ENCODE results near the gene L3MBTL4.
A peak's percentile ranks its signal among the peaks of the same experiment; 100 is the strongest.

Gene L3MBTL4

DNA sequence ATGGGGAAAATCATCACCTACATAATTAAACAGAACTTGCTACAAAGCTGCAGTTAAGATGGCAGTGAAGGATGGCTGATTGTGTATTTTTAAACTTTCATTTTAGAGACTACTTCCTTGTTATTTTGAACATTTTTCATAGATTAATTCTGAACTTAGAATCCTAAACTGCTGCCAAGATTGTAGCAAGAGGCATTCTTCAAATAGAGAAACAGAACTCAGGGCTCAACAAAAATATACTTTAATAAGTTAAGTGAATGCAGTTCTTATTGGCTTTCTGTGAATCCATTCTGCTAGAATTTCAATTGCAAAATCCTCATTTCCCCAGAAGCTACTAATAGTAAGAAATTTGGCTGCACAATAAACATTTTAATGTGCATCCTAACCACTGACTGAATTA lies 160.3 kb downstream of the L3MBTL4 start:
- no peak for TF ChIP-seq POLR2A (IDR thresholded peaks at IDR 0.05; ENCODE audit: low read depth, low read length)
- FAIRE-seq (no peak), DNase-seq (ENCODE audit: insufficient read length, low spot score) (no peak)

DNA sequence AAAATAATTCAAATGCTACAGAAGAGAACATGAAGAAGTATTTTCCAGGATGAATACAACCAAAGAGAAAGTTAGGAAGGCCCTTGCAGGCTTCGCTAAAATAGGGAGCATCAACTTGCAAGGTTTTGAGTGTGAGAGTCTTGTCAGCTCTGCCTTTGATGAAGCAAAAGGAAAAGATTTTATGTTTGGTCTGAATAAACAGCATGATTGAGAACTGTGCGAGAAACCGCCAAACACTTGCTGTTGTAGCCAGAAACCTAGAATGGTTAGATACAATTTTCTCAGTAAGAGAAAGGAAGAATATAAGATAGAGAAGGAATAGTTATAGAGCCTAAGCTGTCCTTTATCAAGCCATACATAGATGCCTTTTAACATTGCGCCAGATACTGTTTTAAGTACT lies 163.6 kb downstream of the L3MBTL4 start:
- no peak for FAIRE-seq
- no peak for TF ChIP-seq POLR2A (IDR thresholded peaks at IDR 0.05; ENCODE audit: low read depth, low read length)
- DNase-seq (ENCODE audit: insufficient read length, low spot score), result no peak

GRCh38 chr18:6249788-6250187 lies 164.9 kb downstream of the L3MBTL4 start:
- no peak for TF ChIP-seq POLR2A (IDR thresholded peaks at IDR 0.05; ENCODE audit: low read depth, low read length)
- no peak for FAIRE-seq
- DNase-seq (ENCODE audit: insufficient read length, low spot score), result no peak

GRCh38 chr18:6249170-6249569 lies 165.5 kb downstream of the L3MBTL4 start:
- TF ChIP-seq POLR2A (IDR thresholded peaks at IDR 0.05; ENCODE audit: low read depth, low read length), result no peak
- no peak for FAIRE-seq
- DNase-seq (ENCODE audit: insufficient read length, low spot score), result no peak

- no peak for DNase-seq (ENCODE audit: insufficient read length, low spot score)
- no peak for TF ChIP-seq POLR2A (IDR thresholded peaks at IDR 0.05; ENCODE audit: low read depth, low read length)
- no peak for FAIRE-seq
These were observed 166.7 kb downstream of the L3MBTL4 start for GRCh38 chr18:6248017-6248416.

GRCh38 chr18:6242004-6242403 lies 172.7 kb downstream of the L3MBTL4 start:
- TF ChIP-seq POLR2A (IDR thresholded peaks at IDR 0.05; ENCODE audit: low read depth, low read length), result no peak
- no peak for DNase-seq (ENCODE audit: insufficient read length, low spot score)
- no peak for FAIRE-seq

GRCh38 chr18:6239716-6240115 lies 175.0 kb downstream of the L3MBTL4 start:
- DNase-seq (ENCODE audit: insufficient read length, low spot score), result no peak
- no peak for FAIRE-seq
- TF ChIP-seq POLR2A (IDR thresholded peaks at IDR 0.05; ENCODE audit: low read depth, low read length), result no peak

DNA sequence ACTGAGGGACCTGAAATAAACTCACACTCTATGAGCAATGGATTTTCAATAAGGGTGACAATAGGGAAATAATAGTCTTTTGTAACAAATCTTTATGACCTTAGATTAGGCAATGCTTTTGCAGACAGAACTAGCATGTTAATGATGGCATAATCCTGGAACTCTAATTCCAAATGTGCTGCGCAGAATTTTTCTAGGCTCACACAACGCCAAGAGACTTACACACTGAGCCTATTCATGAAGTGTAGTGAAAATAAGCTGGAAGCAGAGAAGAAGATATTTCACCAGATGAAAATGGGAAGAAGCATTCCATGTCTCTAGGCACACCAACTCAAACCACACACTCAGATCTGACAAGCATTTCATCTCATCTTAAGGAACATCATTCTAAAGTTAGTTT lies 178.5 kb downstream of the L3MBTL4 start:
- DNase-seq (ENCODE audit: insufficient read length, low spot score), result no peak
- no peak for FAIRE-seq
- TF ChIP-seq POLR2A (IDR thresholded peaks at IDR 0.05; ENCODE audit: low read depth, low read length), result no peak

DNA sequence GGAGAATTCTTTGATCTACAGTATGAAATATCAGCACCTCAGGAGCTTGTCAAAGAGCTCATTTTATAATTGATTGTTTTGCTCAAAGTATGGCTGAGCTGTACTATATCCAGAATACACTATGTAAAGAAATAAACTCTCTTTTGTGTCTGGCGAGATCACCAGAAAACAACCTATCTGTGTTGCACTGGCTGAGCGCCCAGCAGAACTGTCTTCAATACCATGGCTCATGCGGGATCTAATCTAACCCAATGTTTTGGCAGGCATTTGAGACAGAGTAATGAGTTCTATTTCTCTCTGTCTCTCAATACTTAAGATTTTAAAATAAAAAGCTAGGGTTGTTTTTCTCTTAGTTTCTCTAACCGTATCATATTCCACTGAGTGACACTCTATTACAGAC lies 192.4 kb downstream of the L3MBTL4 start:
- DNase-seq (ENCODE audit: insufficient read length, low spot score) (no peak), FAIRE-seq (no peak)
- no peak for TF ChIP-seq POLR2A (IDR thresholded peaks at IDR 0.05; ENCODE audit: low read depth, low read length)

DNA sequence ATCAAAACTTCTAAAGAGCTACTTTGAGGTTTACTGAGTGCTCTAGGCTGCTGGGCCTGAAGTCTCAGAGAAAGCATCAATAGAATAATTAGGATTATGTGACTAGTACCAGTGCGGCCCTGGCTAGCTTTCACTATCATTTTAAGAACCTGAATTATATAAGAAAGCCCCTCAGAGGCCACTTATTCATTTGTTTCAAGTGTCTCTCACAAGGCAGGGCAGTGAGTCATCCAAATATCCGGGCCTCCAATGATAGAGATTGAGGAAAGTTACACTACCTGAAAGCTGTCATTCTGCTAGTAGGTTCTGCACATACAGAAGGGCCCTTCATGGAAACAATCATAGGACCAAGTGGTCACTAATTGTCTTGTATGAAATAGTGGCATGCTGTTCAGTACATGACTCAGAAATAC lies 193.1 kb downstream of the L3MBTL4 start:
- FAIRE-seq, result no peak
- no peak for TF ChIP-seq POLR2A (IDR thresholded peaks at IDR 0.05; ENCODE audit: low read depth, low read length)
- DNase-seq (ENCODE audit: insufficient read length, low spot score), result no peak

GRCh38 chr18:6220129-6220528 lies 194.6 kb downstream of the L3MBTL4 start:
- no peak for DNase-seq (ENCODE audit: insufficient read length, low spot score)
- TF ChIP-seq POLR2A (IDR thresholded peaks at IDR 0.05; ENCODE audit: low read depth, low read length), result no peak
- no peak for FAIRE-seq

DNA sequence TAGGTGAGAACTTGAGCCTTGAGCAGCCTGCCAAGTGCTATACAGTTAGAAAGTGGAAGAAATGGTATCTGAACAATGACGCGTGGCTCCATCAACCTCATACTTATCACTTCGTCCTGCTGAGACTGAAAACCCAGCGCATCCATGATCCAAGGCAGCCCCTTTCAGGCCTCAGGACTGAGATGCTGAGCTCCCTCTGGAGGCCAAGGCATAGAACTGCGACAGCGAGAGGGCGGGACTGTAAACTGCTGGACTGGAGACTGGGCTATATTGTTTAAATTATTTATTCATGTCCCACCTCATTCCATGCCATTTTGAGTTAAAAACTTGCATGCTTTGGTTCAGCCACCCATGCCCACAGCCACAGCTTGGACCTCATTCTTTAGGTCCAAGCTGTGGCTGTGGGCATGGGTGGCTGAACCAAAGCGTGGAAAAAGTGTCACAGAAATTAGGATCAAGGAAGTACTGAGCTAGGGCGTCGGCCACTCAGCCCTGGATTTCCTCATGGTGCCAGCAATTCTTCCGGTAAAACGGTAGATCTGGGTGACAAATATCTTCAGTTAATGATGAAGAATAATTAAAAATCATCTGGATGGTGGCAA lies 195.5 kb downstream of the L3MBTL4 start:
- TF ChIP-seq POLR2A (IDR thresholded peaks at IDR 0.05; ENCODE audit: low read depth, low read length), result no peak
- FAIRE-seq, result no peak
- DNase-seq (ENCODE audit: insufficient read length, low spot score), result peak; percentile 33

DNA sequence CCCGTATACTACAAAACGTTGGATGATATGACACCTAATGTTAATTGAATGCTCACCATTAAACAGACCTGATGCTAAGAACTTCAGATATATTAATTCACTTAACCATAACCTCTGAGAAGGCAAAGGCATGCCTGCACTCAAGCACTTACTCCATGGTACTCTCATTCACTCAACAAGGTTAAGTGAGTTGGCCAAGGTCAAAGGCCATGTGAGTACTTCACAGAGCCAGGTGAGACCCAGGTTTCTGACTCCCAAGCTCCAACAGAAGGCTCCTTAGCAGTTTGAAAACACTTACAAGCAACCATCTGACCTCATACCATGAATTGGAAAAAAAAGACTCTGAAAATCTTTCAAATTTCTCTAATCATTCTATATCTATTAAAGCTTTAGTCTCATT lies 198.8 kb downstream of the L3MBTL4 start:
- no peak for TF ChIP-seq POLR2A (IDR thresholded peaks at IDR 0.05; ENCODE audit: low read depth, low read length)
- no peak for DNase-seq (ENCODE audit: insufficient read length, low spot score)
- FAIRE-seq, result no peak

- DNase-seq (ENCODE audit: insufficient read length, low spot score) (no peak), FAIRE-seq (no peak)
- no peak for TF ChIP-seq POLR2A (IDR thresholded peaks at IDR 0.05; ENCODE audit: low read depth, low read length)
These were observed 203.6 kb downstream of the L3MBTL4 start for GRCh38 chr18:6211174-6211504.

DNA sequence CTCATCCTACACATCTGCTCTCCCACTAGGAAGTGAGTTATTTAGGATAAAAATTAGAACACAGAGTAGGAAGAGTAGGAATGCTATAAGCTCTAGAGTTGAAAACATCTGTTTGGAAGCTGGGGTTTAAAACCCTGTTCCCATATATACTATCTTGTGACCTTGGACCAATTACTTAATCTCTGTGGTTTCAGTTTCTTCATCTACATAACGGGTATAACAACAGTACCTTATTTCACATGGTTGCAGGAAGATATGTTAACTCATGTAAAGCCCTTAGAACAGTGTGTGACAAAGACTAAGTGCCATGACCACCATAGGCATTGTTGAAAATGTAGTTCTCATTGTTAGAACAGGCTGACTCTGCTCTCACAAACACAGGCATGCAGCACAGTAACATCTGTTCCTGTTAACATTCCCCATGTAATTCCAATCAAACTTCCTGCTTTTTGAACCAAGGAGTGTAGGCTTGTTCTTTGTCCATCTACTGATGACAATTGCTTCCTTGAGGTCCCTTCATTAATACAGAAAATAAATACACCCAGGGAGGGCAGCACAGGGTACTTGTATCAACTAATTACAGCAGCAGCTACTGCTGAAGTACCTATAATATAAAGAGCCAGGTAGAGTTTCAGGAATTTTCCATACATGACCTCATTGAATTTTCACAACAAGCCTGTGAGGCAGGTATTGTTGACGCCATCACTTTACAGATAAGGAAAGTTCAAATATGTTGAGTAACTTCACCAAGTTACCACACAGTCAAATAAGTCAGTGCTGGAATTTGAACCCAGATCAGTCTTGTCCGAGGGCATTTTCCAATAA lies 204.2 kb downstream of the L3MBTL4 start:
- no peak for FAIRE-seq
- no peak for DNase-seq (ENCODE audit: insufficient read length, low spot score)
- TF ChIP-seq POLR2A (IDR thresholded peaks at IDR 0.05; ENCODE audit: low read depth, low read length), result no peak
